ENCODE data around the gene NUDC.
A peak's percentile ranks its signal among the peaks of the same experiment; 100 is the strongest.
"Not testable (repeated sequence)": the region's sequence is repeated elsewhere in the genome, so short reads cannot be mapped to it uniquely, and the experiment has no call there.

NUDC gene

GRCh38 chr1:26989403-26990109 lies 68.0 kb downstream of the NUDC start:
- not testable (repeated sequence) for DNase-seq

- DNase-seq = peak in 4 of 56 donors; percentile 15 to 49 (median 20)
Observed at GRCh38 chr1:26991310-26992116, 70.0 kb downstream of the NUDC start.

DNA sequence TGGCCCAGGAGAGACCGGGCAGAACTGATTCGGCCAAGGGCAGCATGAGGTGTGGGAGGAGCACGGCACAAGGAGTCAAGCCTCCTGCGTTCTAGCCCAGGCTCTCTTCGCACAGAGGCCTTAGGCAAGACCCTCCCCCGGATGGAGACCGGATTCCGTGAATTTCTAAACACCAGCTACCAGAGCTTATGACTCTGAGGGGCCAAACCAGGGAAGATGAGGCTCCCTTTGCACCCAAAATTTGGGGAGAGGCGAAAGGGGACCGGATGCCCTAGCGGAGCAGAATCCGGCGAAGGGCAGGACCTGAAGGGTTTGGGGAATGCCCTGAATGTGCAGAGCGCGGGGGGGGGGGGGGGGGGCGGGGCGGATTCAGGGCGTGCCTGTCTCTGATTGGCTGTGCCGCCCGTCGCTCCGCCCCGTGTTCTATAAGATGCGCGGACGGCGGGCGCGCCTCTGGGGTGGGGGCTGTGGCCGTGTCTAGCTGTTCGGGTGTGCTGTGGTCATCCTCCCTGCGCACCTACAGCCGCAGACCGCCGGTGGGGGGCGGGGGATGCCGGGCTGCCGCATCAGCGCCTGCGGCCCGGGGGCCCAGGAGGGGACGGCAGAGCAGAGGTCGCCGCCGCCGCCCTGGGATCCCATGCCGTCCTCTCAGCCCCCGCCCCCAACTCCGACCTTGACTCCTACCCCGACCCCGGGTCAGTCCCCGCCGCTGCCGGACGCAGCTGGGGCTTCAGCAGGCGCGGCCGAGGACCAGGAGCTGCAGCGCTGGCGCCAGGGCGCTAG lies 71.9 kb downstream of the NUDC start, which contains the start of gene TRNP1:
Gene TRNP1 (plus strand): TSS at position 456 of the 783 bp plus-strand sequence. CDS start 95 bp downstream, at position 551.
- DNase-seq = peak in 49 of 56 donors; percentile 5 to 86 (median 50)

GRCh38 chr1:26994020-26994786 lies 72.7 kb downstream of the NUDC start:
- DNase-seq = peak in 2 of 56 donors; percentile 21 to 37

DNA sequence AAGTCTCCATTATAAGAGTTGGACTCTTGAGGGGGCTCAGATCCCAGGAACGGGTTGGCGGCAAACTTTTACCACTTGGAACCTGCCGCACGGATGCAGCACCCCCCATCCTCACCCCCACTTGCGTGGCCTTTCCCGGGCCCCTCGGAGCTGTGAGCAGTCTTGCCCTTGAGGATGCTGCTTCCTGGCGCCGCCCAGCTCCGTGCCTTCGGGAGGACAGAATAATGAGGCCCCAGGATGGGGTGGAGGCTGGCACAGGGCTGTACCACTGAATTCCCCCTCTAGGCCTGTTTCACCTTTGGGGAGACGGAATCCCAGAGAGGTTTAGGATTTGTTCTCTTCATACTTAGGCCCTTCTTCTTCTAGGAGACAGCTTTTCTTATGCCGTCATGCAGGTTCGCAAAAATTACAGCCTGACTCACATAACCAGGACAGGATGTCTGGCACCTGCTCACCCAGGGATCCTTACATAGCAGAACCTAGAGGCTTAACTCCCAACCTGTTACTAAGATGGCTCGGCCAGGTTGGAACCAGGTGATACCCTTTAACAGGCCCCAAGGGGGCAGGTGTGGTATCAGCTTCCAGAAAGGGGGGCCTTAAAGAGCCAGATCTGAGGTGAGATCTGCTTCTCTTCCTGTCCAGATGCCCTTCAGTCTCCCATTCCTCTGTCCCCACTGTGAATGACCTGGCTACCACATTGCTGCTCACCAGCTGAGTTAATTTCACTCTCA lies 73.4 kb downstream of the NUDC start:
- DNase-seq = no peak

- DNase-seq = no peak
Observed at GRCh38 chr1:26996024-26996423, 74.5 kb downstream of the NUDC start.
